Measurements from ENCODE around the gene MVB12A. TPM values are rescaled to one million over a fixed set of nuclear protein-coding genes. Genes with fewer than 3 reads are reported as not detected.

Gene MVB12A
- total RNA-seq, 5 donors from 2014 or later (not counting 1 experiment from before 2014, with no cell fraction given) = 21.0 to 41.4 (median 35.3) TPM

DNA sequence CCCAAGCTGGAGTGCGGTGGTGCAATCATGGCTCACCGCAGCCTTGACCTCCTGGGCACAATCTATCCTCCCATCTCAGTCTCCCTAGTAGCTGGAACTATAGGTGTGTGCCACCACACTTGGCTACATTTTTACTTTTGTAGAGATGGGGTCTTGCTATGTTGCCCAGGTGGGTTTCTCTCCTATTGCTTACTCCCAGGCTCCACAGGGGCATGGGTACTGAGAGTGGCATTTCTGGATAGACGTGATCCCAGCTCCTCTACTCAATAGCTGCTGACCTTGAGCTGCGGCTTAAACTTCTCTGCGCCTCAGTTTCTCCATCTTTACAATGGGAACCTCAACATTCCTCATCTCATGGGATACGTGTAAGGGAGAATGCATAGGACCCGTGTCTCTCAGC is 11.6 kb downstream of the MVB12A start:
- no peak for DNase-seq
- no peak for ATAC-seq (replicated peaks in 1 of 4)
- ChIA-PET POLR2A (no interaction called here), CTCF (no interaction called here)
- Histone ChIP-seq H3K4me3 (ENCODE audit: control insufficient read depth in 1 of 2, extremely low read depth in 1 of 2, low read length in 1 of 2) (no peak overlapping the region), H3K27me3 (replicated peaks in 1 of 2; ENCODE audit: control insufficient read depth in 2 of 2, extremely low read depth in 1 of 2, insufficient read depth in 2 of 2, low read length in 1 of 2) (no peaks in the 10 kb centered on the region), H3K4me1 (ENCODE audit: control insufficient read depth in 1 of 2, extremely low read depth in 1 of 2, insufficient read depth in 2 of 2, low read length in 2 of 2) (no peaks in the 10 kb centered on the region), H3K36me3 (ENCODE audit: control insufficient read depth in 2 of 2, extremely low read depth in 1 of 2, insufficient read depth in 1 of 2, low read length in 1 of 2) (peaks cover 0 to 2% of the 10 kb centered on the region in 2 donors), H3K9me3 (no peaks in the 10 kb centered on the region), H3K27ac (ENCODE audit: low read length) (no peak overlapping the region)
- 40% methylated on average over 1 of the region's 7 CpGs for WGBS (ENCODE audit: insufficient coverage)
- Mint-ChIP-seq H3K4me1 (no peaks in the 10 kb centered on the region), H3K4me3 (no peak overlapping the region), H3K27ac (no peak overlapping the region), H3K36me3 (peaks cover 3% of the 10 kb centered on the region), H3K9me3 (no peaks in the 10 kb centered on the region), H3K27me3 (no peaks in the 10 kb centered on the region)

- 100% methylated on average over 3 of the region's 7 CpGs for WGBS (ENCODE audit: insufficient coverage)
- H3K27ac ChIP-seq (ENCODE audit: low read length) = no peak overlapping the region
- no peak for DNase-seq
- H3K4me1 ChIP-seq (ENCODE audit: control insufficient read depth in 1 of 2, extremely low read depth in 1 of 2, insufficient read depth in 2 of 2, low read length in 2 of 2) = no peaks in the 10 kb centered on the region
- no peak for ATAC-seq (replicated peaks in 1 of 4)
- H3K36me3 Mint-ChIP-seq = peaks cover 3% of the 10 kb centered on the region
- no peaks in the 10 kb centered on the region for H3K27me3 Mint-ChIP-seq
- no peaks in the 10 kb centered on the region for H3K9me3 ChIP-seq
- H3K27me3 ChIP-seq (replicated peaks in 1 of 2; ENCODE audit: control insufficient read depth in 2 of 2, extremely low read depth in 1 of 2, insufficient read depth in 2 of 2, low read length in 1 of 2) = peaks cover 0 to 6% of the 10 kb centered on the region in 2 experiments
- H3K9me3 Mint-ChIP-seq = no peaks in the 10 kb centered on the region
- ChIA-PET POLR2A (no interaction called here), CTCF (interaction anchor here in 1 of 2 donors (0.9 kb wide), 1 partner anchor 16 kb away, joined by 4 read pairs; the partner anchor contains the start of gene MVB12A)
- H3K4me3 ChIP-seq (ENCODE audit: control insufficient read depth in 1 of 2, extremely low read depth in 1 of 2, low read length in 1 of 2) = no peak overlapping the region
- no peak overlapping the region for H3K4me3 Mint-ChIP-seq
- no peak overlapping the region for H3K27ac Mint-ChIP-seq
- no peaks in the 10 kb centered on the region for H3K4me1 Mint-ChIP-seq
- peaks cover 0 to 4% of the 10 kb centered on the region in 2 donors for H3K36me3 ChIP-seq (ENCODE audit: control insufficient read depth in 2 of 2, extremely low read depth in 1 of 2, insufficient read depth in 1 of 2, low read length in 1 of 2)
Measured at GRCh38 chr19:17435218-17435617, 15.4 kb downstream of the MVB12A start.

- Mint-ChIP-seq H3K27me3 (no peaks in the 10 kb centered on the region), H3K9me3 (no peaks in the 10 kb centered on the region), H3K27ac (no peak overlapping the region), H3K4me3 (no peak overlapping the region), H3K36me3 (peaks cover 3% of the 10 kb centered on the region), H3K4me1 (no peaks in the 10 kb centered on the region)
- ChIA-PET CTCF (no interaction called here), POLR2A (no interaction called here)
- 95% methylated on average over 22 of the region's 25 CpGs for WGBS (ENCODE audit: insufficient coverage)
- no peak for DNase-seq
- no peak overlapping the region for H3K27ac ChIP-seq (ENCODE audit: low read length)
- peaks cover 0 to 4% of the 10 kb centered on the region in 2 donors for H3K36me3 ChIP-seq (ENCODE audit: control insufficient read depth in 2 of 2, extremely low read depth in 1 of 2, insufficient read depth in 1 of 2, low read length in 1 of 2)
- H3K27me3 ChIP-seq (replicated peaks in 1 of 2; ENCODE audit: control insufficient read depth in 2 of 2, extremely low read depth in 1 of 2, insufficient read depth in 2 of 2, low read length in 1 of 2) = peaks cover 0 to 6% of the 10 kb centered on the region in 2 experiments
- no peak for ATAC-seq (replicated peaks in 1 of 4)
- H3K4me1 ChIP-seq (ENCODE audit: control insufficient read depth in 1 of 2, extremely low read depth in 1 of 2, insufficient read depth in 2 of 2, low read length in 2 of 2) = no peaks in the 10 kb centered on the region
- H3K4me3 ChIP-seq (ENCODE audit: control insufficient read depth in 1 of 2, extremely low read depth in 1 of 2, low read length in 1 of 2) = no peak overlapping the region
- H3K9me3 ChIP-seq = no peaks in the 10 kb centered on the region
Measured at GRCh38 chr19:17436094-17436873, 16.4 kb downstream of the MVB12A start.

- no peaks in the 10 kb centered on the region for H3K4me1 ChIP-seq (ENCODE audit: control insufficient read depth in 1 of 2, extremely low read depth in 1 of 2, insufficient read depth in 2 of 2, low read length in 2 of 2)
- 74% methylated on average over 6 of the region's 7 CpGs for WGBS (ENCODE audit: insufficient coverage)
- CTCF ChIA-PET = no interaction called here
- no peak for ATAC-seq (replicated peaks in 1 of 4)
- POLR2A ChIA-PET = no interaction called here
- no peak overlapping the region for H3K27ac ChIP-seq (ENCODE audit: low read length)
- Mint-ChIP-seq H3K4me1 (no peaks in the 10 kb centered on the region), H3K27me3 (no peaks in the 10 kb centered on the region), H3K9me3 (no peaks in the 10 kb centered on the region), H3K36me3 (peaks cover 3% of the 10 kb centered on the region), H3K4me3 (no peak overlapping the region), H3K27ac (no peak overlapping the region)
- H3K9me3 ChIP-seq = no peaks in the 10 kb centered on the region
- no peak overlapping the region for H3K4me3 ChIP-seq (ENCODE audit: control insufficient read depth in 1 of 2, extremely low read depth in 1 of 2, low read length in 1 of 2)
- H3K36me3 ChIP-seq (ENCODE audit: control insufficient read depth in 2 of 2, extremely low read depth in 1 of 2, insufficient read depth in 1 of 2, low read length in 1 of 2) = peaks cover 0 to 4% of the 10 kb centered on the region in 2 donors
- DNase-seq = no peak
- peaks cover 0 to 6% of the 10 kb centered on the region in 2 experiments for H3K27me3 ChIP-seq (replicated peaks in 1 of 2; ENCODE audit: control insufficient read depth in 2 of 2, extremely low read depth in 1 of 2, insufficient read depth in 2 of 2, low read length in 1 of 2)
Measured at GRCh38 chr19:17436874-17437267, 17.0 kb downstream of the MVB12A start.

- Histone ChIP-seq H3K36me3 (ENCODE audit: control insufficient read depth in 2 of 2, extremely low read depth in 1 of 2, insufficient read depth in 1 of 2, low read length in 1 of 2) (peaks cover 0 to 2% of the 10 kb centered on the region in 2 donors), H3K27ac (ENCODE audit: low read length) (no peak overlapping the region), H3K27me3 (replicated peaks in 1 of 2; ENCODE audit: control insufficient read depth in 2 of 2, extremely low read depth in 1 of 2, insufficient read depth in 2 of 2, low read length in 1 of 2) (peaks cover 0 to 6% of the 10 kb centered on the region in 2 experiments), H3K9me3 (no peaks in the 10 kb centered on the region), H3K4me3 (ENCODE audit: control insufficient read depth in 1 of 2, extremely low read depth in 1 of 2, low read length in 1 of 2) (no peak overlapping the region), H3K4me1 (ENCODE audit: control insufficient read depth in 1 of 2, extremely low read depth in 1 of 2, insufficient read depth in 2 of 2, low read length in 2 of 2) (no peaks in the 10 kb centered on the region)
- Mint-ChIP-seq H3K27ac (no peak overlapping the region), H3K9me3 (no peaks in the 10 kb centered on the region), H3K27me3 (no peaks in the 10 kb centered on the region), H3K36me3 (no peaks in the 10 kb centered on the region), H3K4me3 (no peak overlapping the region), H3K4me1 (no peaks in the 10 kb centered on the region)
- ChIA-PET CTCF (interaction anchor here (0.6 to 0.7 kb wide), 4 partner anchors 22 to 650 kb away, joined by 3 to 7 read pairs (median 4); no protein-coding TSS in a partner anchor), POLR2A (interaction anchor here (0.6 kb wide), 4 partner anchors 58 to 1390 kb away, joined by 3 to 7 read pairs (median 5); partner anchors contain the start of gene SLC5A5 (in 1 of the 2))
- ATAC-seq (replicated peaks in 1 of 4) (peak in 2 of 4 experiments; percentile 52 to 57), DNase-seq (peak in 4 of 35 experiments; percentile 8 to 57 (median 26))
- 85% methylated on average over 3 of the region's 8 CpGs for WGBS (ENCODE audit: insufficient coverage)
Measured at GRCh38 chr19:17441241-17442021, 21.6 kb downstream of the MVB12A start.

DNA sequence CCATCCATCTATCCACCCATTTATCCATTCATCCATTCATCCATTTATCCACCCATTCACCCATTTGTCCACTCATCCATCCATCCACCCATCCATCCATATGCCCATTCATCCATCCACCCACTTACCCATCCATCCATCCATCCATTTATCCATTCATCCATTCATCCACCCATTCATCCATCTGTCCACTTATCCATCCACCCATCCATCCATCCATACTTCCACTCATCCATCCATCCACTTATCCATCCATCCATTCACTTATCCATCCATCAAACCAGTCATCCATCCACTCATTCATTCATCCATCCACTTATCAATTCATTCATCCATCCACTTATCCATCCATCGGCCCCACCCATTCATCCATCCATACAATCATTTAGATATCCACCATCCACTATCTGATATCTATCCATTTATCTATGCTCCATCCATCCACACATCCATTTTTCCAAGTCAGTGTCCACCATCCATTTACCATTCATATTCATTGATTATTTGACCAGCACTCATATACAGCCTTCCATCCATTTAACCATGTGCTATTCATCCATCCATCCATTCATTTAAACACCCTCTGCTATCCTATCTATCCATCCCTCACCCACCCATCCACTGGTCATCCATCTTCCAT is 25.8 kb downstream of the MVB12A start:
- no peak for ATAC-seq (replicated peaks in 1 of 4)
- peaks cover 9 to 16% (median 10%) of the 10 kb centered on the region in 3 donors for H3K4me1 Mint-ChIP-seq
- no peaks in the 10 kb centered on the region for H3K9me3 ChIP-seq
- peaks cover 4 to 13% of the 10 kb centered on the region in 2 donors for H3K27me3 Mint-ChIP-seq
- H3K4me3 ChIP-seq (ENCODE audit: control insufficient read depth in 1 of 2, extremely low read depth in 1 of 2, low read length in 1 of 2) = no peak overlapping the region
- WGBS (ENCODE audit: insufficient coverage) = 100% methylated on average over 1 of the region's 1 CpG
- no peak overlapping the region for H3K27ac ChIP-seq (ENCODE audit: low read length)
- H3K4me1 ChIP-seq (ENCODE audit: control insufficient read depth in 1 of 2, extremely low read depth in 1 of 2, insufficient read depth in 2 of 2, low read length in 2 of 2) = peaks cover 0 to 13% of the 10 kb centered on the region in 2 experiments
- H3K36me3 ChIP-seq (ENCODE audit: control insufficient read depth in 2 of 2, extremely low read depth in 1 of 2, insufficient read depth in 1 of 2, low read length in 1 of 2) = no peaks in the 10 kb centered on the region
- H3K36me3 Mint-ChIP-seq = no peaks in the 10 kb centered on the region
- H3K27ac Mint-ChIP-seq = no peak overlapping the region
- ChIA-PET POLR2A (interaction anchor here in 1 of 2 donors (0.5 kb wide), 1 partner anchor 244 kb away, joined by 5 read pairs; no protein-coding TSS in a partner anchor), CTCF (interaction anchor here in 1 of 2 donors (0.5 kb wide), 1 partner anchor 13 kb away, joined by 4 read pairs; no protein-coding TSS in a partner anchor)
- DNase-seq = no peak
- H3K9me3 Mint-ChIP-seq = no peaks in the 10 kb centered on the region
- peaks cover 4 to 26% of the 10 kb centered on the region in 2 experiments for H3K27me3 ChIP-seq (replicated peaks in 1 of 2; ENCODE audit: control insufficient read depth in 2 of 2, extremely low read depth in 1 of 2, insufficient read depth in 2 of 2, low read length in 1 of 2)
- no peak overlapping the region for H3K4me3 Mint-ChIP-seq

Measured in T-cell (primary cell).